HG02642 (cell line): ENCODE results near the gene SLC41A3.

Experiments used
- ATAC-seq: cut with Tn5 transposase; IDR thresholded peaks from one replicate; pipeline ENCODE4 v1.9.1; 2021; ENCODE audit warnings: mild to moderate bottlenecking; ENCODE audit not compliant: unreplicated experiment, poor library complexity

The SLC41A3 gene

DNA sequence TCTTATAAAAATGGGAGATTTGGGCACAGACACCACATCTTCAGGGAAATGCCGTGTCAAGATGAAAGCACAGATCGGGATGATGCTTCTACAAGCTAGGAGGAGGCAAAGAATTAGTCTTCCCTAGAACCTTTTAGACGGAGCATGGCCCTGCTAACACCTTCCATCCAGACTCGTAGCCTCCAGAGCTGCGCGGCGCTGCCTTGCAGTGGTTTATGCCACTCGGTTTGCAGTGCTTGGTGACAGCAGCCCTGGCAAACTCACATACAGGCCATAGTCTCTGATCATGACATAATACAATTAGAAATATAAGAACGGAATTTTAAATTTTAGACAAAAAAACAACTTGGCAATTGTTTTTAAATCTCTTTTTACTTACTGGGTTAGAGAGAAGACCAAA lies 37.1 kb upstream of the SLC41A3 start:
- no peak for ATAC-seq

DNA sequence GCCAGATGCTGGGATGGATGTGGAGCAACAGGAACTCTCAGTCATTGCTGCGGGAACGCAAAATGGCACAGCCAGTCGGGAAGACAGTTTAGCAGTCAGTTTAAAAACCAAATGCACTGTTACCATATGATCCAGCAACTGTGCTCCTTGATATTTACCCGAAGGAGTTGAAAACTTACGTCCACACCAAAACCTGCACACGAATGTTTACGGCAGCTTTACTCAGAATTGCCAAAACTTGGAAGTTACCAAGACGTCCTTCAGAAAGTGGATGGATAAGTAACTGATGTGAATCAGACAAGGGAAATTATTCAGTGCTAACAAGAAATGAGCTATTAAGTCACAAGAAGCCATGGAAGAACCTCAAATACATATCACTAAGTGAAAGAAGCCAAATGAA lies 36.1 kb upstream of the SLC41A3 start:
- ATAC-seq = no peak

DNA sequence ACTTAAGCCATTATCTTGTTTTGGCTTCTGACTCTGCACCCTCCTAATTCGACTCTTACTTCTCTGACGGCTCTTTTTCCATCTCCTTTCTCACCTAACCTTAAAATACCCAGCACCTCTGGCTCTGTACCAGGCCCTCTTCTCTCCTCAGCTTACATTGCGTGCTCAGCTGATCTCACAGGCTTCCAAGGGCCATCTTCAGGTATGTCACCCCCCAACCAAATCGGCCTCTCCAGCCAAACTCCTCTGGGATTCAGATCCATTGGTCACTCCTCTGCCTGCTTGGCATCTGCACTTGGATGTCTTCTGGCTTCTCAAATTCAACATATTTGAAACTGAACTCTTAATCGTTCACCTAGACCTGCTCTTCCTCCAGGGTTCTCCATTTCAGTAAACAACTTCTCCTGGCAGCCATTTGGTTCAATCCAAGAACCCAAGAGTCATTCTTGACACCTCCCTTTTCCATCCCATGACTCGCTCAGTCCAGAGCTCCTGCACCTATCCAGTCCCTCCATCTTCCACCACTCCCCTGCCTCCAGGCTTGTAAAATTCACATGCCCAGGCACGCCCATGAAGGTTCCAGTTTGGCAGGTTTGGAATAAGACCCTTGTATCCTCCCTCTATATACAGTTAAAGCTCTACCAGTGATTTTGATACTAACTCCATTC lies 35.2 kb upstream of the SLC41A3 start:
- ATAC-seq = no peak

DNA sequence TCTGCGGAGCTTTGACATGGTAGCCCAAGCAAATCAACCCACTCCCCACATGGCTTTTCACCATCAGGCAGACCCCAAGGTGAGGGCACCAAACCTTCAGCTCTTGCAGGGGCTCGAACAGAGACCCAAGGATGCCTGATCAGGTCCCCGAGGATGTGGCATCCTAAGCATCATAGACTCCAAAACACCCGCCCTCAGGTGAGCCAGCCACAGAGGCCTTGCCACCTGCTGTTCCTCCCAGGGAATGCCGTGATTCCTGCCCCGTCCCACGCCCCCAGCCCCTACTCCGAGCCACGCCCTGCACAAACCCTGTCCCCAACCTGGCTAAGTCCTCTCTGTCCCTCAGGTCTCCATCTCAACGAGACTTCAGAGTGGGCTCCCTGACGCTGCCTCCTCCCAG lies 34.7 kb upstream of the SLC41A3 start:
- ATAC-seq = no peak

DNA sequence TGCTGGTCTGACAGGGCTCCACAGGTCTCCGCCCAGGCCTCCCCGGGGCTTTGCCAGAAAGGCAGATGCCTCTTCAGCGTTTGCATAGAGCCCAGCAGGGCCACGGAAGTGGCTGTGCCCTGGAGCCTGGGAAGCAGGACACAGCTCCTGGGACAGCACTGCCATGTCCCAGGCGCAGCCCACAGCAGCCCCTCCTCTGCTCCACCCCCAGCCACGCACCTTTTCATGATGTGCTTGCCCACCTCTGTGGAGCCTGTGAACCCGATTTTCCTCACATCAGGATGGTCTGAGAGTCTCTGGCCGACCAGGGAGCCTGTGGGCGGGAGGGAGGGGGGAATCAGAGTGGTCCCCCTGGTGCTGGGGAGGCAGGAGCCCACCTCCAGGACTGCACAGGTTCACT lies 33.9 kb upstream of the SLC41A3 start:
- no peak for ATAC-seq

DNA sequence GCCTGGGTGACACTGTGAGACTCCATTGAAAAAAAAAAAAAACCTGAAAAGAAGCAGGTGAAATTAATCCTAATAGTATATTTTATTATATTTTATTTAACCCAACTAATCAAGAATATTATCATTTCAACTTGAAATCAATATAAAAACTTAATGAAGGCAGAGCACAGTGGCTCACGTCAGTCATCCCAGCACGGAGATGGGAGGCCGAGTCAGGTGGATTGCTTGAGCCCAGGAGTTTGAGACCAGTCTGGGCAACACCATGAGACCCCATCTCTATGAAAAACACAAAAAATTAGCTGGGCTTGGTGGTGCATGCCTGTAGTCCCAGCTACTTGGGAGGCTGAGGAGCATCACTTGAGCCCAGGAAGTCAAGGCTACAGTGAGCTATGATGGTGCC lies 33.3 kb upstream of the SLC41A3 start:
- no peak for ATAC-seq

DNA sequence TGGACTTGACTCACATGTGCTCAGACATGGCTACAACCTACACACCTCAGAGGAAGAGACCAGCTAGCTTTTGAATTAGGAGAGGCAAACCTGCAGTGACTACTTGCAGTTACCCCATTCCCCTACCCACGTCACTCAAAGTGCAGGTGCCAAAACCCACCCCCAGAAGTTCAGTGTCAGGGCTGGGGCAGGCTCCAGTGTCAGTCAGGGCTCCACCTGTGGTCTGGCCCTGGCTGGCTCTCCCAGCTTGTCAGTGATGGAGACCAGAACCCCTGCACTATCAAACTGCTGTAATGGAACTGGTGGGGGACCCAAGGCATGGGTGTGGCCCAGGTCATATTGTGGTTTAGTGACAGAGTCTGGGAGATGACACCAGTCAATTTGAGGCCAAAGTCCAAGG lies 32.6 kb upstream of the SLC41A3 start:
- ATAC-seq = no peak

DNA sequence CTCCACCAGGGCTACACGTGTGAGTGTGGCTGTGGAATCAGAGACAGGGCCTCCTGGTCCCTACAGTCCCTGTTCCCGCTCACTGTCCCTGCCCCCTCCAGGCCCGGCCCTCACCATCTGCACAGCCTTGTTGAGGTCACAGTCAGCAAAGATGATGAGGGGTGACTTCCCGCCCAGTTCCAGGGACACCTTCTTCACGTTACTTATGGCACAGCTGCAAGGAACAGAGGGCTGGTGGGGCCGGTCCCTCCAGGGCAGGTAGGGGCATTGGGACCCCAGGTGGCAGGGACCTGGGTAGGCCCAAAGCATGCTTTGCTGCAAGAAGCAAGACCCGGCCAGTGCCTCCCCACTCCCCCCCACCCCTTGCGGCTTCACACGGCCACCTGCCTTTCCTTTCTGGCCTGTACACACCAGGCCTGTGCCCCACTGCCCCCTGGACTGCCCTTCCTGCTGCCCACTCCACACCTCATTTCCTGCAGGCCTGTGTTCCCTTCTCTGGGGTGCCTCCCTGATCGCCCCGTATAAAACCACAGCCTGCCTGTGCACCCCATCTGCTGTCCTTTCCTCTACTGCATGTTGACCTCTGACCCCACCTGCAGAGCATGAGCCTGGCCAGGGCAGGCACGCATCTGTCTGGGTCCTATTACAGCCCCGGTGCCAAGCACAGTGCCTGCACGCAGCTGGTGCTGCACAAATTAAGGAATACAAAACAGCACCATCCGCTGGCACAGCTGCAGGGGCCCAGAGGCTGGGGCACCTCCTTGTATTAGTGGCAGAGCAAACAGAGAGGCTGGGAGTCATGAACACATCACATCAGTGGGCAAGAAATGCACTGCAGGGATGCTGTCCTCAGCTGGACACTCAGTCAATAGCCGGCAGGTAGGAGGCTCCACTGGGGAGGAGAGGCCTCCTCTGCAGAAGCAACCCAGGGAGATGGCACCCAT lies 30.8 kb upstream of the SLC41A3 start:
- ATAC-seq = no peak

DNA sequence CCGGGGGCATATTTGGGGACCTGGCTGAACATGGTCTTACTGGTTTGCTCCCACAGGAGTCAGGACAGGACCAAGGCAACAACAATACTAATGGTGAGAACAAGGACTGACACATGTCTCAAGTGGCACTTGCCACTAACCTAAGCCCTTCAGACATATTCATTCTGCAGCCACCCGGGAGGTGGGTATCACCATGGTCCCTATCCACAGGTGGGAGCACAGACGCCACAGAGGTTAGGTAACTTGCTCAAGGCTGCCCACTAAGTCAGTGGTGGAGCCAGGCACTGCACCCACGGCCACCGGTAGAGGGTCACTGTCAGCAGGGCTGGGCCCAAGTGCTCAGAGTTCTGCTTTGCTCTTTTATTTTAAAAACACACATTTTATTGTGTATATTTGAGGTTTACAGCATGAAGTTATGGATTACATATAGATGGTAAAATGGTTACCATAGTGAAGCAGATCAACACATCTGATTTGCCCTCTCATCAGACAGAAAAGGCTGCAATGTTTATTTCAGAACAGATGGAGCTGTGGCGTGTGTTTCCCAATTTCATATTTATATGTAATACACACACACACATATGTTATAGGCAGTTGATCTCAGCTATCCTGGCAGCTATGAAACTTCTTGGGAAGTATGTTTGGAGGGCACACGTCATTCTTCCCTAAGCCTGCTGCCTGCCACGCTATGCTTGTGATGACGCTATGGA lies 30.0 kb upstream of the SLC41A3 start:
- ATAC-seq = no peak

DNA sequence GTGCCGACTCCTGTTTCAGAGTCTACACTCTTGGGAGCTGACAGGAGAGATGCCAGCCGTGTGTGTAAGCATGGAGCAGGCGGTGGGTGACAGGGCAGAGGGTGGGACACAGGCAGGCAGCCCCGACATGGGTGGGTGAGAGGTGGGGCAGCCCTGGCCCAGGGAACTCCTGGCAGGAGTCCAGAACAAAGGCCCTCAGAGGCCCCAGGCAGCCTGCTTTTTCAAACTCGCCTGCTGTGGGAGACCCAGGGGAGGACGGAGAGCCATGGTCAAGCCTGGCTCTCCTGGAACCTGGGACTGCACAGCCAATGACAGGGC lies 29.3 kb upstream of the SLC41A3 start:
- ATAC-seq = no peak

DNA sequence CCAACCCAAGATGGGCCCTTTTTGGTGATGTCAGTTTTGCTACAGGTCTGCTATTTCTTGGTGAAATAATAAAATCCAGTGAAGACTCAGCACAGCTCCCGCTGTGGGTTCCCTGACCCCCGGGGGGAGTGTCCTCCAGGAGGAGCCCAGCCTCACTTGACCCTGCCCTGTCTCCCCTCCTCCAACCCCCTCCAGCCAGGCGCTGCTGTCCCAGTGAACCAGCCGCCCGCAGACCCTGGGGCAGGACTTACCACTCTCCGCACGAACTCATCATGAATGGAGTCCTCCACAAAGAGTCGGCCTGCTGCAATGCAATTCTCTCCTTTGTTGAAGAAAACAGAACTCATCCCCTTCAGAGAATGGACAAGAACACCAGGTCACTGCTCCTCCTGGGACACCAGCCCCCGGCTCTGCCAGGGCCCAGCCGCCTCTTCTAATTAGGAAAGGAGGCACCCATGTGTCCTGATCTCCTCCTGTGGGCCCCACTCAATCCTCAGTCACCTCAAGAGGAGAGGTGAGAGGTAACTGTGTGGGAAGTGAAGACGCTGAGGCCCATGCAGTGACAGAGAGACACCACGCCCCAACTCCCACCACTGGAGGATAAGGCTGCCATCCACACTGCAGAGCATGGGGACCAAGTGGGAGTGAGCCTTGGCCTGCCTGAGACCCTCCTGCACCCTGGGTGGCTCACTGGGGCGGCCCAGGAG lies 28.8 kb upstream of the SLC41A3 start:
- no peak for ATAC-seq

DNA sequence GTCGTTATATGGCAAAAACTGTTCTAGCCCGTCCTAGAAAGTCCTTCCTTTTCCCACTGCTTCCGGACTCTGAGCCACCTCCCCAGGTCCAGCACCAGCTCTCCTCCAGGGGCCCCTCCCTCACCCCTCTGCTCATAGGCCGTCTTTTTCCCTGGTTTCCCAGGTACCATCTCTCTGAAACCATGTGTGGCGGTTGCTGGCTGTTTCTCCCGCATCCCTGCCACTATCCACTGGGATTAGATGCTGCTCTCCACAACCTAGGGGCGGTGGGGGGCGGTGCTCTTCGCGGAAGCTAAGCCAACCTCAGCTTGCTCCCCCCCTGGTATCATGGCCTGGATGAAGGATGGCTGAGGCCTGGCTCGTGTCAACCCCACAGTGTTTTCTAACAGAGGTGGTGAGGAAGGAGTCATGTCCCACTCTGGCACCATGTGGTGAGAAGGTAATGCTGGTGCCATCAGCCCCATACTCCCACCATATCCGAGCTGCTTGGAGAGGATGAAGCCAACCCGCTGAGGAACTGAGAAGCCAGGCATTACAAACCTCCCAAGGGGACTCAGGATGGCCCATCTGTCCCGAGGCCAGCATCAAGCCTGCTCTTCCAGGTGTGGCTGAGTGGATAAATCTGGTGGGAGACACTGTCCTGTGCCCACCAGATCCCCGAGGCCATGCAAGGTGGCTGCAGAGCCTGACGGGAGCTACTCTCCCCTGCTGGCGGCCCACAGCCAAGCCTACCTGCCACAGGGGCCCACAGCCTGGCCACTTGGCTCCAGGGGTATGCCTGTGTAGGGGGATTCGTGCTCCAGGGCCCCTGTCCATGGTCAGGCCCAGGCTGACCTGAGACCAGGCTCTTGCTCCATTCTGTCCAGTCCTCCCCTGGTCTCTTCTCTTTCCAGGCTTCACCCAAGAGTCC lies 27.9 kb upstream of the SLC41A3 start:
- ATAC-seq = no peak

DNA sequence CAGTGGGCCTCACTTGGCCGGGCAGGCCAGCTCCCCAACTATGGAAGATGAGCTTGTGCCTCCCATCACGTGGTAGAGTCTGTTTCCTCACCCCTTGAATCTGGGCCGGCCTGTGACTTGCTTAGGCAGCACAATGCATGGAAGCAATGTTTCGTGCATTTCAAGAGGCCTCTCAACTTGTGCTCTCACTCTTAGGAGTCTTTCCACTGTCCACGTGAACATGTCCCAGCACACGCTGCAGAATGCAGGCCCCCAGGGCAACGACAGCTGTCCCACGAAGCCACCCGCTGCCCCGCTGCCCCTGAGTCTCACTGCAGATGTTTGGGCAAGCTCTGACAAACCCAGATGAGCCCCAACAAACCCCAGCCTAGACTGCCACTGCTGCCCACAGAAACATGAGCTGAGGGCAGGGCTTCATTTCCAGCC lies 27.2 kb upstream of the SLC41A3 start:
- ATAC-seq = no peak

DNA sequence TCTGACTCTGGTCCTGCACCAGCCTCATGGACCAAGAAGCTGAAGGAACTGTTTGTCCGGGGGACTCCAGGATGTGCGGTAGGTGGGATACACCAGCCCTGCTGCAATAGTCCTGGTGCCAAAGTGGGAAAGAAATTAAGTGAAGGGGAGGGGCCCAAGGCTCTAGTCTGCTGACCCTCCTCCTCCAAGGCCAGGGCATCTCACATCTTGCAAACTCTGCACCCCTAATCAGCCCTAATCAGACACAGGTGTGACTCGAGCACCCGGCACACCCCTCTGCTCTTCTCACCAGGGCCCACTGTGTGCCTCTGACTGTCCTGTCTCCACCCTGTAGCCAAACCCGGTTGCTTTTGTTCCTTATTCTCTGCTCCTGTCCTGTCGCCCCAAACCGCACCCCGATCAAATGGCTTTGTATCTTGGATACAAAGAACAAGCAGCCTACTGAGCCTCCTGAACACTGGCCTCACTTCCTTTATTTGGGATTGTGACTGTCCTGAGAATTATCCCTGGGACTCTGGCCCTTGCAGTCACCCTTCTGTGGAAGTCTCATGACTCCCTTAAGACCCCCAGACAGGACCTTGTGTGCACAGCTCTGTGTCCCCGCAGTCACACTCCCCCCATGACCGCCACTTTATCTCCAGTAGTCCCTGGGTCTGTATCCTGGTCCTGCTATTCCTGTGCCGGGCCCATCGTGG lies 26.7 kb upstream of the SLC41A3 start:
- no peak for ATAC-seq

DNA sequence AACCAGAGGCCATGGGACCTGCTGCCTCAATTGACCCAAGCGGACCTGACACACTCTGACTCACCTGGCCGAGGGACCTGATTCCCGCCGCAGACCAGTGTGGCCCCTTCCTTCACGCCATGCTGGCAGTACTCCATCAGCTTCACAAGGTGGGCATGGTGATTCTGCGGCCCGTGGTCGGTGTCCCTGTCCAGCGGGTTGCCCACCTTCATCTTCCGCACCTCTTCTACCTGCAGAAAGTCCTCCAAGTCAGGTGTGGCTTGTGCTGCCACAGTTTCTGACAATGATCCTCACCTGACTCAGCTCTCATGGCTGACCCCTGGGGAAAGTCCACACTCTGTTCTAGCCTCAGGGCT lies 25.9 kb upstream of the SLC41A3 start:
- no peak for ATAC-seq

DNA sequence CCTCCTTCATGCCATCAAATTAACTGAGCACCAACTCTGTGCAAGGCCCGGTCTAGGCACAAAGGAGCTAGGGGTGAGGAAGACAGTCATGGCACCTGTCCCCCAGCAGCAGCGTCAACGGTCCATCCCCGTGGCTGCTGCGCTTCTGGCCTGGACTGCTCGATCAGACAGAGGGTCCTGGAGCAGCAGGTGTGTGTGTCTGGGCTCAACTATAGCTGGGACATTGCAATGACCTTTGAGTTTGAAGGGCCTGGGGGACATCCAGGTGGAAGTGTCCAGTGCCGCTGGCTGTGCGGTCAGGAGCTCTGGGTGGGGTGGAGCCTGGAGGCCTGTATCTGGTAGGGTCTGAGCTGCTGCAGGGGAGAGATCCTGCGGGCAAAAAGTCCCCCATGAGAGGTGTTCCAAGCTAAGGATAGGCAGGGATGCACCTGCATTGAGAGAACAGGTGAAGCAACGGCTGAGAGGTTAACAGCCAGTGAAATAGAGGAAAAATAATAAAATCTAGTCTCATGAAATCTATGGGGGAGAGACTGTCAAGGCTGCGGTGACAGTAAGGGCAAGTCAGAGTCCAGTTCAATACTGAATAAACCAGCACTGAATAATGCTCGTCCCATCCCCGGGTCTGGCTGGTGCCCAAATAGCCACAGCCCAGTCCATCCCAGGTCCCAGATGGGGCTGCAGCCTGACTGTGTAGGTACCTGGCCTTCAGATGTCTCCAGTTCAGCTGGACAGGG lies 25.4 kb upstream of the SLC41A3 start:
- ATAC-seq = no peak

DNA sequence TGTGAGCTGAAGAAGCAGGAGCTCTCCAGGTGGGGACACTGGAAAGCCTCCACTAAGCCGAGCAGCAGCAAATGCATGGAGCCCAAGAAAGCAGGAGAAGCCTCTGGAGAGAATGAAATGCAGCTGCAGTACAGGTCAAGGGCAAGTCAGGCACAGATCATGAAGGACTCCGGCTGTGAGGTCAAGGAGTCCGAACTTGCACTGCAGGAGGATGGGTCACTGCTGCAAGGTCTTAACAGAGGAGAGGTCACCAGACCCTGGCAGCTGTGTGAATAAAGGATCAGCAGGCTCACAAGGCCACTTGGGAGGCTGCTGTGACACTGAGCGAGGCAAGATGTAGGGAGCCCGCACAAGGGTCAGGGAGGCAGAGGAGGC lies 24.7 kb upstream of the SLC41A3 start:
- ATAC-seq = no peak

DNA sequence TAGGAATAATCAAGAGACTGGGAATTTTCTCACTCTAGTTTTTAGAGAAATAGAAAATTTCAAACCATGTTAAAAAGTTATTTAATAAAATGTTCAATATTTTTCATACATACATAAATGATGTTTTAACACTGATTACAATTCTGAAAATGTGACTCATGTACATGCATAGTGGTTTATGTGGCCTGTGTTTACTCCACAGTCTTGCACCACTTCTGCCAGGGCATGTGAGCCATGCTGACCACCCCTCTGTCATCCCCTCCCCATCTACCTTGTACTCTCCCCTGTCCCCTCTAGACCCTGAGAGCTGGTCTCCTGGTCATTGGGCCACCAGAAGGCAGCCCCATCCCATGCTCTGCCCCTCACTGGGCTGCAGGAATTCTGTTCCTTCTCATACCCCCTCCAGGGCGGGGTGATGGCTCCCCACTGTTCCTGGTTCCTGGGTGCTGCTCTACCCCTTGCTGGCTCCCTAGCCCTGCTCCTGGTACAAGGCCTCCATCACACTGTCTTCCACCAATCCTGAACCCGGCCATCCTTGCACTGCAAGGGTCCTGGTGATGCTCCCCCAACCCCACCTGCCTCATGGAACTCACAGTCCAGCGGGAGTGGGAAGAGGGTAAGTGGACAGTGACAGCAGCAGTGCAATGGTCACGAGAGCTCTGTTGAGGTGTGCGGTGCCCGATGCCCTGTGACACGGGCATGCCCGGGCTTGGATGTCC lies 24.2 kb upstream of the SLC41A3 start:
- no peak for ATAC-seq
